IMR-90 (cell line): ENCODE results near the gene CACNB2. TPM values are rescaled to one million over a fixed set of nuclear protein-coding genes. Genes with fewer than 3 reads are reported as not detected.

Experiments used
- ATAC-seq: fragments of 200-7000 bp; cut with Tn5 transposase; 2 replicates; pipeline ENCODE4 v1.9.1; 2020; ENCODE audit warnings: low read depth, mild to moderate bottlenecking, moderate library complexity
- BruUV-seq: library from RNA; stranded (reverse); fragments of 400-500 nt; replicated peaks from 2 replicates; lab custom pipeline; 2021; lab: Mats Ljungman, UMichigan
- CTCF ChIA-PET: fragments of 300-600 bp; formaldehyde crosslinking; extraction: SDS; loops from one replicate; lab custom pipeline; 2021; ENCODE audit warnings: antibody characterized with exemption; lab: Yijun Ruan, JAX
- POLR2A ChIA-PET: fragments of 300-600 bp; sonication (Branson Sonifier 250); formaldehyde crosslinking; loops from one replicate; lab custom pipeline; 2022; ENCODE audit warnings: antibody characterized with exemption; ENCODE audit not compliant: unreplicated experiment; lab: Charles Lee
- DNase-seq: peaks from one replicate; pipeline ENCODE4 v3.0.0; 2013
- H2AFZ ChIP-seq: replicated peaks from 2 replicates; pipeline ENCODE3; 2013; ENCODE audit warnings: low read length, mild to moderate bottlenecking; ENCODE audit not compliant: poor library complexity
- H2AK5ac ChIP-seq: 2 replicates; pipeline ENCODE4 v1.6.1; 2013; ENCODE audit warnings: low read depth, low read length, inconsistent platforms
- H2AK9ac ChIP-seq: replicated peaks from 2 replicates; pipeline ENCODE3; 2013; ENCODE audit warnings: mild to moderate bottlenecking, low read depth, low read length, moderate library complexity; ENCODE audit not compliant: poor library complexity
- H2BK120ac ChIP-seq: 2 replicates; pipeline ENCODE4 v1.6.1; 2013; ENCODE audit warnings: low read depth, low read length, inconsistent platforms
- H2BK15ac ChIP-seq: 3 replicates; pipeline ENCODE4 v1.6.1; 2013; ENCODE audit warnings: low read depth, low read length, inconsistent platforms
- H2BK20ac ChIP-seq: 2 replicates; pipeline ENCODE4 v1.6.1; 2013; ENCODE audit warnings: low read depth, mild to moderate bottlenecking, inconsistent platforms, low read length, moderate library complexity
- H2BK5ac ChIP-seq: 2 replicates; pipeline ENCODE4 v1.6.1; 2013; ENCODE audit warnings: mild to moderate bottlenecking, low read depth, low read length, inconsistent platforms; ENCODE audit not compliant: poor library complexity, severe bottlenecking
- H3K14ac ChIP-seq: replicated peaks from 2 replicates; pipeline ENCODE4 v1.6.1; 2013; ENCODE audit warnings: low read depth, low read length, inconsistent platforms
- H3K18ac ChIP-seq: 2 replicates; pipeline ENCODE4 v1.6.1; 2013; ENCODE audit warnings: low read depth, low read length, control low read depth
- H3K23ac ChIP-seq: 2 replicates; pipeline ENCODE4 v1.6.1; 2013; ENCODE audit warnings: low read depth, low read length, inconsistent platforms
- H3K27ac ChIP-seq: 2 replicates; pipeline ENCODE4 v1.5.1; 2013; ENCODE audit warnings: mild to moderate bottlenecking, control low read depth, low read length; ENCODE audit not compliant: insufficient read depth
- H3K27me3 ChIP-seq: 2 replicates; pipeline ENCODE4 v1.6.1; 2013; ENCODE audit warnings: low read length; ENCODE audit not compliant: control insufficient read depth, insufficient read depth
- H3K36me3 ChIP-seq: 2 replicates; pipeline ENCODE4 v1.6.1; 2013; ENCODE audit warnings: low read length, mixed read lengths; ENCODE audit not compliant: control insufficient read depth, insufficient read depth
- H3K4ac ChIP-seq: 2 replicates; pipeline ENCODE4 v1.6.1; 2013; ENCODE audit warnings: low read depth, low read length, inconsistent platforms
- H3K4me1 ChIP-seq: 2 replicates; pipeline ENCODE4 v1.6.1; 2013; ENCODE audit warnings: low read length, mixed read lengths; ENCODE audit not compliant: control insufficient read depth, insufficient read depth
- H3K4me2 ChIP-seq: 2 replicates; pipeline ENCODE4 v1.6.1; 2013; ENCODE audit warnings: low read depth, mild to moderate bottlenecking, control low read depth, low read length, moderate library complexity
- H3K4me3 ChIP-seq: 2 replicates; pipeline ENCODE4 v1.5.1; 2013; ENCODE audit warnings: low read depth, mild to moderate bottlenecking, control low read depth, low read length, moderate library complexity; ENCODE audit not compliant: insufficient read depth
- H3K56ac ChIP-seq: 2 replicates; pipeline ENCODE4 v1.6.1; 2013; ENCODE audit warnings: low read length, inconsistent platforms; ENCODE audit not compliant: insufficient read depth; ENCODE audit errors: extremely low read depth
- H3K79me1 ChIP-seq, 2 experiments: 2 replicates each; pipeline ENCODE4 v1.6.1; 2013; ENCODE audit warnings: low read length in 2 of 2, inconsistent platforms in 1 of 2, low read depth in 1 of 2
- H3K9ac ChIP-seq: 2 replicates; pipeline ENCODE4 v1.6.1; 2013; ENCODE audit warnings: low read depth, low read length, control low read depth
- H3K9me1 ChIP-seq: 2 replicates; pipeline ENCODE4 v1.6.1; 2013; ENCODE audit warnings: low read length, inconsistent platforms; ENCODE audit not compliant: insufficient read depth
- H3K9me3 ChIP-seq: 2 replicates; pipeline ENCODE4 v1.6.1; 2013; ENCODE audit warnings: low read length; ENCODE audit not compliant: control insufficient read depth, insufficient read depth
- H4K20me1 ChIP-seq: 2 replicates; pipeline ENCODE4 v1.6.1; 2013; ENCODE audit warnings: low read length, inconsistent platforms; ENCODE audit not compliant: insufficient read depth
- H4K5ac ChIP-seq: 2 replicates; pipeline ENCODE4 v1.6.1; 2013; ENCODE audit warnings: mild to moderate bottlenecking, low read depth, low read length, control low read depth
- H4K8ac ChIP-seq, 2 experiments: 2 replicates each; pipeline ENCODE4 v1.6.1; 2013; ENCODE audit warnings: low read depth in 2 of 2, low read length in 2 of 2, control low read depth in 1 of 2, inconsistent platforms in 1 of 2
- H4K91ac ChIP-seq: 2 replicates; pipeline ENCODE4 v1.6.1; 2013; ENCODE audit warnings: low read depth, low read length, inconsistent platforms; ENCODE audit not compliant: insufficient read depth
- BHLHE40 ChIP-seq: fragments of 150-350 bp; IDR thresholded peaks from 2 replicates; pipeline ENCODE4 v1.6.1; 2016; ENCODE audit warnings: mild to moderate bottlenecking, low read depth, low read length
- CEBPB ChIP-seq: IDR thresholded peaks from 2 replicates; pipeline ENCODE4 v1.6.1; 2012; ENCODE audit warnings: low read depth, low read length, improper control_type of control experiment
- MAFK ChIP-seq: IDR thresholded peaks from 2 replicates; pipeline ENCODE4 v1.6.1; 2012; ENCODE audit warnings: low read depth, low read length, improper control_type of control experiment
- MAZ ChIP-seq: IDR thresholded peaks from 2 replicates; pipeline ENCODE4 v1.6.1; 2012; ENCODE audit warnings: low read depth, mild to moderate bottlenecking, low read length, improper control_type of control experiment, moderate library complexity, borderline replicate concordance
- MXI1 ChIP-seq: IDR thresholded peaks from 2 replicates; pipeline ENCODE4 v1.6.1; 2012; ENCODE audit warnings: low read depth, mild to moderate bottlenecking, low read length, moderate library complexity, borderline replicate concordance
- NFE2L2 ChIP-seq: fragments of 150-350 bp; IDR thresholded peaks from 2 replicates; pipeline ENCODE4 v1.6.1; 2016; ENCODE audit warnings: low read depth, mild to moderate bottlenecking, low read length
- RAD21 ChIP-seq: IDR thresholded peaks from 2 replicates; pipeline ENCODE4 v1.6.1; 2012; ENCODE audit warnings: low read length, improper control_type of control experiment
- SMC3 ChIP-seq: fragments of 150-350 bp; IDR thresholded peaks from 2 replicates; pipeline ENCODE4 v1.6.1; 2016; ENCODE audit warnings: low read depth, mild to moderate bottlenecking, antibody characterized with exemption, low read length, moderate library complexity
- WGBS, 2 experiments: methylation state at CpG; one replicate each; pipeline versions ENCODE4 v1.1.5 to v1.1.7; 2013; ENCODE audit warnings: missing lambda C conversion rate in 2 of 2; ENCODE audit not compliant: insufficient read length in 1 of 2; ENCODE audit errors: extremely low coverage in 2 of 2; 5-methylcytosine and 5-hydroxymethylcytosine counted together
- dilution Hi-C: fragments of 300-500 bp; cut with HindIII; formaldehyde crosslinking; loops from one replicate; pipeline ENCODE4 v1.14.3; 2018; ENCODE audit warnings: low sequenced_read_pairs; ENCODE audit not compliant: unreplicated experiment
- in situ Hi-C: fragments of 300-500 bp; cut with MboI; formaldehyde crosslinking; loops from 3 replicates; pipeline ENCODE4 v1.14.3; 2019; ENCODE audit warnings: low sequenced_read_pairs, inconsistent platforms, mixed read lengths
- intact Hi-C: fragments of 100-400 bp; cut with micrococcal nuclease; formaldehyde crosslinking; loops from 2 replicates; pipeline ENCODE4 v1.10.0; 2022
- polyA plus RNA-seq, 3 experiments: library from polyadenylated mRNA; depleted of rRNA; stranded (reverse); fragments of >200 nt; gene quantifications; 2 replicates each; pipeline ENCODE4 v1.2.3, GENCODE V29; 2012; ENCODE audit warnings: low replicate concordance in 1 of 3
- total RNA-seq: library from RNA; depleted of rRNA; stranded (reverse); fragments of >200 nt; gene quantifications from 2 replicates; pipeline ENCODE4 v1.2.3, GENCODE V29; 2012
- TF ChIP-seq, protein P1 (sequence below): fragments of 150-350 bp; IDR thresholded peaks from 2 replicates; pipeline ENCODE4 v1.6.1; 2016; ENCODE audit warnings: low read depth, mild to moderate bottlenecking, low read length, moderate library complexity, borderline replicate concordance

The CACNB2 gene
- total and polyA plus RNA-seq, 2 of the 4 experiments (the other 2 are of a cell fraction), result 0.36 TPM

DNA sequence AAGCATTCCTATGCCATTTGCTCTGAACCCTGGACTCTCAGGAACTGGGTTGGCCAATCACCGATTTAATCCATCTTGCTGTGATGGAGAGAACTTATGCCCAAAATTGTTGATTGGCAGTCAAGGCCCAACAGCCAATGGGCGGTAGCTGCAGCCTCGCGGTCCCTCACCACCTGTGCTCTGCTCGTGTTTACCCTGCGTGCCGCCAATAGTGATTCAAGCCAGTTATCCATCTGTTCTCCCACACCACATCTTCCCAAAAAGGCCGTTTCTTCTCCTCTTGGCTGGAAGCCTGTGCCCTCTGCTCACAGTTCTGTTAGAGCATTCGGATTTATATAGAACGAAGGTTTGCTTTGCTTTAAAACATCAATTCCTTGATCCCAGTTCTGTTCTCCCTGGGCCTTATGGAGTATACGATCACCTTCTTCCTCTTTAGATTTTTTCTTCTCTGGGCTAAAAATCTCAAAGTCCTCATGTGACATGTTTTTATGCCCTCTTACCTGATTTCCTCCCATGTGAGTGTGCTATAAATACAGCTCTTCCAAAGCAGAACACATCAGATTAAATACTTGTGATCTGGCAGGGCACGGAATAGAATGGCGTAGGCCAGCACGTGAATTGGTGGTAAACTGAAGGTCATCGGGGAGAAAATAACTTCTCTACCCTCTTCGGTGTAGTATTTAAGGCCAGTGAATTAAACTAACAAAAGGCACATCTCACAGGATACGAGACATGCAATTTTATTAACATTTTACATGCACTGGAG is 298.3 kb downstream of the CACNB2 start:
- H3K4ac ChIP-seq, result no peak overlapping the region
- H2BK120ac ChIP-seq, result no peak overlapping the region
- H2AFZ ChIP-seq, result no peak overlapping the region
- in situ Hi-C loops (no loop called here), intact Hi-C loops (no loop called here), dilution Hi-C loops (no loop called here)
- H3K36me3 ChIP-seq, result no peaks in the 10 kb centered on the region
- H2AK9ac ChIP-seq, result no peak overlapping the region
- H3K4me2 ChIP-seq, result no peak overlapping the region
- WGBS, 2 experiments, result 94% methylated on average over 3 of the region's 17 CpGs; no CpG with 5 or more reads in 1 of the 2 experiments
- H2BK5ac ChIP-seq, result no peak overlapping the region
- BruUV-seq, result no TSS peak
- H3K4me1 ChIP-seq, result peaks cover 2% of the 10 kb centered on the region; the same call in 1 of the 2 replicates
- H3K9ac ChIP-seq, result no peak overlapping the region
- no peaks in the 10 kb centered on the region for H3K79me1 ChIP-seq
- POLR2A ChIA-PET, result no interaction called here
- H4K5ac ChIP-seq, result no peak overlapping the region
- H3K9me1 ChIP-seq, result no peaks in the 10 kb centered on the region
- H3K4me3 ChIP-seq, result no peak overlapping the region
- no peak for TF ChIP-seq RAD21
- no peak for TF ChIP-seq NFE2L2
- TF ChIP-seq CEBPB, result no peak
- TF ChIP-seq, protein P1, sequence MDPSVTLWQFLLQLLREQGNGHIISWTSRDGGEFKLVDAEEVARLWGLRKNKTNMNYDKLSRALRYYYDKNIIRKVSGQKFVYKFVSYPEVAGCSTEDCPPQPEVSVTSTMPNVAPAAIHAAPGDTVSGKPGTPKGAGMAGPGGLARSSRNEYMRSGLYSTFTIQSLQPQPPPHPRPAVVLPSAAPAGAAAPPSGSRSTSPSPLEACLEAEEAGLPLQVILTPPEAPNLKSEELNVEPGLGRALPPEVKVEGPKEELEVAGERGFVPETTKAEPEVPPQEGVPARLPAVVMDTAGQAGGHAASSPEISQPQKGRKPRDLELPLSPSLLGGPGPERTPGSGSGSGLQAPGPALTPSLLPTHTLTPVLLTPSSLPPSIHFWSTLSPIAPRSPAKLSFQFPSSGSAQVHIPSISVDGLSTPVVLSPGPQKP, result no peak
- TF ChIP-seq BHLHE40, result no peak
- TF ChIP-seq MAFK, result no peak
- no peak for TF ChIP-seq MXI1
- no peak for TF ChIP-seq SMC3
- no peak for TF ChIP-seq MAZ
- H3K27me3 ChIP-seq, result no peaks in the 10 kb centered on the region
- H4K91ac ChIP-seq, result no peak overlapping the region
- no peak overlapping the region for H3K14ac ChIP-seq
- H3K9me3 ChIP-seq, result no peaks in the 10 kb centered on the region
- no peak overlapping the region for H2BK20ac ChIP-seq
- H3K56ac ChIP-seq, result no peak overlapping the region
- no peak for DNase-seq
- H4K8ac ChIP-seq, result no peak overlapping the region
- H3K23ac ChIP-seq, result no peak overlapping the region
- no peak overlapping the region for H2AK5ac ChIP-seq
- H3K27ac ChIP-seq, result no peak overlapping the region
- no peak for ATAC-seq
- CTCF ChIA-PET, result no interaction called here
- H3K18ac ChIP-seq, result no peak overlapping the region
- H4K20me1 ChIP-seq, result no peaks in the 10 kb centered on the region
- no peak overlapping the region for H2BK15ac ChIP-seq
